C4-2B (cell line): ENCODE results near the gene DYNC2LI1.
"Not testable (repeated sequence)": the region's sequence is repeated elsewhere in the genome, so short reads cannot be mapped to it uniquely, and the experiment has no call there.

ENCODE experiments used
- ZFX ChIP-seq: fragments of 450-650 bp; IDR thresholded peaks from 2 replicates; pipeline ENCODE4 v1.6.1; 2017
- TF ChIP-seq, protein P1 (sequence below): fragments of 450-650 bp; conservative IDR thresholded peaks from 2 replicates; pipeline ENCODE4 v1.5.1; 2017; ENCODE audit warnings: mild to moderate bottlenecking

GRCh38 chr2:43726961-43727633 is 46.7 kb upstream of the DYNC2LI1 start:
- TF ChIP-seq, protein P1, sequence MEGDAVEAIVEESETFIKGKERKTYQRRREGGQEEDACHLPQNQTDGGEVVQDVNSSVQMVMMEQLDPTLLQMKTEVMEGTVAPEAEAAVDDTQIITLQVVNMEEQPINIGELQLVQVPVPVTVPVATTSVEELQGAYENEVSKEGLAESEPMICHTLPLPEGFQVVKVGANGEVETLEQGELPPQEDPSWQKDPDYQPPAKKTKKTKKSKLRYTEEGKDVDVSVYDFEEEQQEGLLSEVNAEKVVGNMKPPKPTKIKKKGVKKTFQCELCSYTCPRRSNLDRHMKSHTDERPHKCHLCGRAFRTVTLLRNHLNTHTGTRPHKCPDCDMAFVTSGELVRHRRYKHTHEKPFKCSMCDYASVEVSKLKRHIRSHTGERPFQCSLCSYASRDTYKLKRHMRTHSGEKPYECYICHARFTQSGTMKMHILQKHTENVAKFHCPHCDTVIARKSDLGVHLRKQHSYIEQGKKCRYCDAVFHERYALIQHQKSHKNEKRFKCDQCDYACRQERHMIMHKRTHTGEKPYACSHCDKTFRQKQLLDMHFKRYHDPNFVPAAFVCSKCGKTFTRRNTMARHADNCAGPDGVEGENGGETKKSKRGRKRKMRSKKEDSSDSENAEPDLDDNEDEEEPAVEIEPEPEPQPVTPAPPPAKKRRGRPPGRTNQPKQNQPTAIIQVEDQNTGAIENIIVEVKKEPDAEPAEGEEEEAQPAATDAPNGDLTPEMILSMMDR = not testable (repeated sequence)
- not testable (repeated sequence) for TF ChIP-seq ZFX
